Measurements from ENCODE around the gene SDC4. TPM values are rescaled to one million over a fixed set of nuclear protein-coding genes. Genes with fewer than 3 reads are reported as not detected.
"Not testable (repeated sequence)": the region's sequence is repeated elsewhere in the genome, so short reads cannot be mapped to it uniquely, and the experiment has no call there.

SDC4 gene
- total RNA-seq, 1 donor from 2014 or later = 175 TPM

DNA sequence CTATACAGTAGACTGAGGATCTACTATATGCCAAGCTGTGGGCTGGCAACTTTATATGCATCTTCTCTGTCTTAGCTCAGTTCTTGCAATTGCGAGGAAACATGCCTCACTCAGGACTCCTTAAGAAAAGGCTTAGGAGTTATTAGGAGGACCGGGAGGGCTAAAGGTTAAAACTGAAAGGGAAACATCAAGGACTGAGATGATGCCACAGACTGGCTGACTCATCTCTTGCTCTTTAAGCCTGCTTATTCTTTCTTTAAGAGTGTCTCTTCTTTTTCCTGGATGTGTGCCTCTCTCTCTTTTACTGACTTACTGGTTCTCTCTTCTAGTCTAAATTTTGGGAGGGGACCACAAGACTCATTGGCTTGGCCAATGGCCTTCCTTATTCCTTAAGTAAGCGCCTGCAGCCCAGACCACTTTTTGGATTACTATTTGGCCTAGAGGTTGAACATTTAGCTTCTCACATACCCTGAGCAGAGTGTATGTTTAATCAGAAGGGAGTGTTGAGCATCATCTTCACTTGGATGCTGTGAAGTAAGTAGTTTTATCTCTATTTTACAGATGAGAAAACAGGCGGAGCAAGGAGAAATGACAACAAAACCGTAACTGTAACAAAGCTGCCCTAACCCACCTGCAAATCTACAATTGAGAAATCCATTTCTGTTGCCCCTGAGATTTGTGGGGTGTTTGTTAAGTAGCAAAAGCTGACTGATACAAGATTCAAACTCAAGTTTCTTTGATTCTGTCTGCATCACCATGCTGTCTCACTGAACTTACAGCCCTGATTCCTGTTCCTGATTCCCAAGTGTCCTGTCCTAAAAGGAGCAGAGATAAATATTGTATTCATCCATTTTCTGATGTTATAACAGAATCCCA is 7.2 kb upstream of the SDC4 start:
- DNase-seq (ENCODE audit: low read depth) = no peak
- Histone ChIP-seq H3K36me3 (ENCODE audit: control insufficient read depth, insufficient read depth, low read length) (no peaks in the 10 kb centered on the region), H3K27me3 (ENCODE audit: control insufficient read depth, insufficient read depth, low read length) (no peaks in the 10 kb centered on the region), H3K4me3 (ENCODE audit: low read depth, low read length) (no peak overlapping the region)
- TF ChIP-seq, protein P1, sequence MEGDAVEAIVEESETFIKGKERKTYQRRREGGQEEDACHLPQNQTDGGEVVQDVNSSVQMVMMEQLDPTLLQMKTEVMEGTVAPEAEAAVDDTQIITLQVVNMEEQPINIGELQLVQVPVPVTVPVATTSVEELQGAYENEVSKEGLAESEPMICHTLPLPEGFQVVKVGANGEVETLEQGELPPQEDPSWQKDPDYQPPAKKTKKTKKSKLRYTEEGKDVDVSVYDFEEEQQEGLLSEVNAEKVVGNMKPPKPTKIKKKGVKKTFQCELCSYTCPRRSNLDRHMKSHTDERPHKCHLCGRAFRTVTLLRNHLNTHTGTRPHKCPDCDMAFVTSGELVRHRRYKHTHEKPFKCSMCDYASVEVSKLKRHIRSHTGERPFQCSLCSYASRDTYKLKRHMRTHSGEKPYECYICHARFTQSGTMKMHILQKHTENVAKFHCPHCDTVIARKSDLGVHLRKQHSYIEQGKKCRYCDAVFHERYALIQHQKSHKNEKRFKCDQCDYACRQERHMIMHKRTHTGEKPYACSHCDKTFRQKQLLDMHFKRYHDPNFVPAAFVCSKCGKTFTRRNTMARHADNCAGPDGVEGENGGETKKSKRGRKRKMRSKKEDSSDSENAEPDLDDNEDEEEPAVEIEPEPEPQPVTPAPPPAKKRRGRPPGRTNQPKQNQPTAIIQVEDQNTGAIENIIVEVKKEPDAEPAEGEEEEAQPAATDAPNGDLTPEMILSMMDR (IDR thresholded peaks at IDR 0.05; ENCODE audit: insufficient read depth, low read length, poor library complexity, severe bottlenecking) = no peak

DNA sequence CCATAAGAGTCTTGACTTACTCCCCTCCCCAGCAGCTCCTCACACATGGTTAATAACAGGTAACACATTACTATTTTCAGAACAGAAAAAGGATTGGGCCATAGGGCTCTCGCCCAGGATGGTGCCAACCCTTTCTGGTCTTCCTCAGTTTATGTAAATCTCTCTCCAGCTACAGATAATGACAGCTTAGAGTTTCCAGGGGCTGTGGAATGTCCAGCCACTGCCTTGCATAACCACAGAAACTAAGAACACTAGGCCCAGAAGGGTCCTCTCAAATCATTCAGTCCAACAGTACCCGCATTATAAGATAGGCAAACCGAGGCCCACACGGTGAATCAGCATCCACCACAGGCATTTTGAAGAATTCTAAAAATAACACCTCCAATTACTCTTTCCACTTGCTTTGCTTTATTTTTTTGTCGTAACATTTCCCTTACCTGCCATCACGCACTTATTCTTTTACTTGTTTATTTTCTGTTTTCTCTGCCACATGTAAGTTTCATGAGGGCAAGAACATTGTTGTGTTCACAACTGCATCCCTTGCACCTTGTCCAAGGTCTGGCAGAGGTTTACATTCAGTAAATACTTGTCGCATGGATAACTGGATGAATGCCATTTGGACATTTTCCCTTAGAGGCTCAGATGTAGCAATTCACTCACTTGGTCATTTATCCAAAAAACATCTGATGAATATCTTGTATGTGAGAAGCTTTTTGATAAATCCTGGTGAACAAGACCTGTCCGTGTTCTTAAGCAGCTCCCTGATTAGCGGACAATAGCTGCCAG is 6.4 kb upstream of the SDC4 start:
- no peaks in the 10 kb centered on the region for H3K27me3 ChIP-seq (ENCODE audit: control insufficient read depth, insufficient read depth, low read length)
- TF ChIP-seq, protein P1 (IDR thresholded peaks at IDR 0.05; ENCODE audit: insufficient read depth, low read length, poor library complexity, severe bottlenecking) = no peak
- H3K36me3 ChIP-seq (ENCODE audit: control insufficient read depth, insufficient read depth, low read length) = no peaks in the 10 kb centered on the region
- DNase-seq (ENCODE audit: low read depth) = no peak
- no peak overlapping the region for H3K4me3 ChIP-seq (ENCODE audit: low read depth, low read length)

DNA sequence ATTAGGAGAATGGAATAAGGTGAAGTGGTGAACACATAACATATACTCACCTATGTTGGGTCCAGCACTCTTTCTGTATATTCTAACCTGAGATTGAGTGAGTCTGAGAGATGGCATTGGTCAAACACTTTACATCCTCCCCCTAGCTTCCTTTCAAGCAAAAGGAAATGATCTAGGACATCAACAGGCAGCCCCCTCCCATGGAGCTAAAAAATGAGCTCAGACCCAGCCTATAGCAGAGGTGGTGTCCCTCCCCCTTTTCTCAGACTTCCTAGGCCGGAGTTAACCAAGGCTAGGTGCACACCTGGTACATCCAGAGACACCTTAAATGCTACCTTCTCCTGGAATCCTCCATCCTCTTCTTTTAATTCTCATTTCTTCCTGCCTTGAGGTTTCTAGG is 5.5 kb upstream of the SDC4 start:
- TF ChIP-seq, protein P1 (IDR thresholded peaks at IDR 0.05; ENCODE audit: insufficient read depth, low read length, poor library complexity, severe bottlenecking) = no peak
- no peaks in the 10 kb centered on the region for H3K27me3 ChIP-seq (ENCODE audit: control insufficient read depth, insufficient read depth, low read length)
- DNase-seq (ENCODE audit: low read depth) = no peak
- no peak overlapping the region for H3K4me3 ChIP-seq (ENCODE audit: low read depth, low read length)
- no peaks in the 10 kb centered on the region for H3K36me3 ChIP-seq (ENCODE audit: control insufficient read depth, insufficient read depth, low read length)

DNA sequence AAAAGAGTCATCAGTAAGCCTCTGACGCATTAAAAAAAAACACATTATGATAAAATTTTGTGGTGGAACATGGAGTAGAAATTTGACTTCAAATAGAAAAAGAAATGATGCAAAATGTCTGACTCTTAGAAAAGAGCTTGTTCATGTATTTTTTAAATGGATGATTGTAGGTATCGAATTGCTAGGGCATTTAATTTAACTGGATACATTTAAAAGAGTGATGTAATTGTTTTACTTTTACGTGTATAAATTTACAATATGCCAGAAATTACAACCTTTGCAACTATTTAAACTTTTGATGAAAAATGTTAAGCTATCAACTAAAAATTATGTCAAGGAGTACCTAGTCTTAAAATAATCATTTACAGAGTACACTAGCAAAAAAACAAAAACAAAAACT is 4.5 kb upstream of the SDC4 start:
- H3K4me3 ChIP-seq (ENCODE audit: low read depth, low read length) = no peak overlapping the region
- no peaks in the 10 kb centered on the region for H3K27me3 ChIP-seq (ENCODE audit: control insufficient read depth, insufficient read depth, low read length)
- no peak for DNase-seq (ENCODE audit: low read depth)
- TF ChIP-seq, protein P1 (IDR thresholded peaks at IDR 0.05; ENCODE audit: insufficient read depth, low read length, poor library complexity, severe bottlenecking) = no peak
- H3K36me3 ChIP-seq (ENCODE audit: control insufficient read depth, insufficient read depth, low read length) = no peaks in the 10 kb centered on the region

DNA sequence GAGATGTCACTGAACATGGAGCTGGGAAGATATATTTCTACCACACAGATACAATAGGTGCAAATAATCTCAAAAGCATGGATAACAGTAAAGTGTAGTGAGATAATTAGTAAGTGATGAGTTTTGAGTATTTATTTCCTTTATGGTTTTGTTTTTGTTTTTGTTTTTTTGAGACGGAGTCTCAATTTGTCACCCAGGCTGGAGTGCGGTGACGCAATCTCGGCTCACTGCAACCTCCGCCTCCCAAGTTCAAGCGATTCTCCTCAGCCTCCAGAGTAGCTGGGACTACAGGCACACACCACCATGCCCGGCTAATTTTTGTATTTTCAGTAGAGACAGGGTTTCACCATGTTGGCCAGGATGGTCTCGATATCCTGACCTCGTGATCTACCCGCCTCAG is 2.6 kb upstream of the SDC4 start:
- not testable (repeated sequence) for H3K4me3 ChIP-seq (ENCODE audit: low read depth, low read length); DNase-seq (ENCODE audit: low read depth); H3K36me3 ChIP-seq (ENCODE audit: control insufficient read depth, insufficient read depth, low read length); H3K27me3 ChIP-seq (ENCODE audit: control insufficient read depth, insufficient read depth, low read length)

DNA sequence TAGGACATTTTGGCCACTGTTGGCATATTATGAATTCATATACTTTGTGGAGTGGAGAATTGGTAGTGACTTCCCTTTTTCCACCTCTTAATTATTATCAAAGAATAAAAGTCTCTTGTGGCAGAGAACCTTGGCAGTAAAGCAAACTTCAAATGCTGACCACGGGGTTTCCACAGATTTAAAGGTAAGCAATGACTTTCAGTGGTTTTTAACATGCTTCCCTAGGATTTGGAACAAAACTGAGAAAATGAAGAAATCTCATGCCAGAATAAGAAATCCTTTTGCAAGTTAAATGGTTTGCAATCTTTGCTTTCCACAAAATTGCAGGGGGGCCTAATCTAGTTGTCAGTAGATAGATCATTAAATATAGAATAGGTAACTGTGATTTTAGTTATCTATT is 2.0 kb upstream of the SDC4 start:
- no peaks in the 10 kb centered on the region for H3K27me3 ChIP-seq (ENCODE audit: control insufficient read depth, insufficient read depth, low read length)
- H3K36me3 ChIP-seq (ENCODE audit: control insufficient read depth, insufficient read depth, low read length) = no peaks in the 10 kb centered on the region
- DNase-seq (ENCODE audit: low read depth) = no peak
- H3K4me3 ChIP-seq (ENCODE audit: low read depth, low read length) = no peak overlapping the region
- TF ChIP-seq, protein P1 (IDR thresholded peaks at IDR 0.05; ENCODE audit: insufficient read depth, low read length, poor library complexity, severe bottlenecking) = no peak
